ENCODE results near the gene MAP4K2.

MAP4K2 gene

DNA sequence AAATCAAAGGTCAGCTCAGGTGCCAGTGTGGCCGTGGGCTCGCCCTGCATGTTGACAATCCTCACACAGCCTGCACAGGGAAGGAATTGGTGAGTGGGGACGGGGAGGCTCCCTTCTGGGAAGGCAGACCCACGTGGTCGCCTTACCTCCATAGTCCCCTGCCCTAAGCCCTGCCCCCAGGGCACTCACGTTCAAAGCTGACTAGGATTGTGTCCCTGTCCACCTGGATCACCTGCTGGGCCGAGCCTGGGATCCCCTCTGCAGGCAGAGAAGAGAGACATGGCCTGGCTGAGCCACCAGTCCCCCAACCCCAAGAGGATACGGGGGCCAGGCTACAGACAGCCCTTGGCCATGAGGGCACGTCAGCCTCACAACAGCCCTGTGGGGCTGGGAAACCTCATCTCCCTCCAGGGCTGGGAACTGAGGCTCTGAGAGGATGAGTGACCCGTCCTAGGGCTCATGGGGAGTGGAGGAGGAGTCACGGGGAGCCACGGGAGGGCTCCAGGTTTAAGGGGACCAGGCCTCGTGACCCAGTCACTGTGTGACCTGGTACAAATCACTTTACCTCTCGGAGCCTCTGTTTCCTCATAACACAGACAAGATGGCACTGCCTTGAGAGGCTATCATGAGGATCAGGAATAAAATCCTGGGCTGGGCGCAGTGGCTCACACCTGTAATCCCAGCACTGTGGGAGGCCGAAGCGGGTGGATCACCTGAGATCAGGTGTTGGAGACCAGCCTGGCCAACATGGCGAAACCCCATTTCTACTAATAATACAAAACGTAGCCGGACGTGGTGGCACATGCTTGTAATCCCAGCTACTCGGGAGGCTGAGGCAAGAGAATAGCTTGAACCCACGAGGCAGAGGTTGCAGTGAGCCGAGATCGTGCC lies 12.6 kb downstream of the MAP4K2 start:
- DNase-seq = no peak

DNA sequence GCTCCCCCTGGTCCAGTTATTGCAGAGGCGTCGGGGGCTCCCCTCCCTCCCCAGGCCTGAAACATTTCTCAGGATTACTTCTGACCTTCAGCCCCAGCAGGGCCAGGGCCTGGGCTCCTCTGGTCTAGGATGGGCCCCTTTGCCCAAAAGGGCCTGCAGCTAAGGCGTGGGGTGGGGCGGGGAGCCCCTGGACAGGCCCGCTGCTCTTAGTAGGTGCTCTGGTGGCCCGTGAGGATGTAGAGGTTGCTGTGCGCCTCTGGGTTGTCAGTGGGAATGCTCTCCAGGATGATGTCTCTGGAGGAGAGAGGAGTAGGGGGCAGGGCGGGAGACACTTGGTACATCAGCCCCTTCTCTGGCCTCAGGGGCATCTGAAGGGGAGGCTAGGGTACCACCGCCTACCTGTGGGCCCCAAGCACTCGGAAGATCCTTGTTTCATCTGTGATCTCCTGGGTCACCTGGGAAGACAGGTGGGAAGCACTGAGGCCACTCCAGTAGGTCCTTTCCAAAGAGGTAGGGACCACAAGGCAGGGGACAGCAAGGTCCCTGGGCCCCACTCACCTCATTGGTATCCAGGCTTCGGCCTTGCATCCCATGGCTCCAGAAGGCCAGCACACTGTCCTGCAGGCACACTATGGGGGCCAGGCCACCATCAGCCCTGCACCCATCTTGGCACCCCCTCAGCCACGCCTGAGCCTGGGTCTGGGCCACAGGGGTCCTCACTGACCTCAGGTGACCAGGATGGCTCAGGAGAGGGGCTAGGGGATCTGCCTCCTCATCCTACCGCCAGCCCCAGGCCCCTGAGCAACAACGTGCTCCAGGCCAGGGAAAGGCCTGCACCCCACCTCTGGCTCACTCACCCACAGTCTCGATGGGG lies 13.4 kb downstream of the MAP4K2 start:
- no peak for DNase-seq

- DNase-seq = no peak
Observed at GRCh38 chr11:64788321-64789215, 14.4 kb downstream of the MAP4K2 start.

DNA sequence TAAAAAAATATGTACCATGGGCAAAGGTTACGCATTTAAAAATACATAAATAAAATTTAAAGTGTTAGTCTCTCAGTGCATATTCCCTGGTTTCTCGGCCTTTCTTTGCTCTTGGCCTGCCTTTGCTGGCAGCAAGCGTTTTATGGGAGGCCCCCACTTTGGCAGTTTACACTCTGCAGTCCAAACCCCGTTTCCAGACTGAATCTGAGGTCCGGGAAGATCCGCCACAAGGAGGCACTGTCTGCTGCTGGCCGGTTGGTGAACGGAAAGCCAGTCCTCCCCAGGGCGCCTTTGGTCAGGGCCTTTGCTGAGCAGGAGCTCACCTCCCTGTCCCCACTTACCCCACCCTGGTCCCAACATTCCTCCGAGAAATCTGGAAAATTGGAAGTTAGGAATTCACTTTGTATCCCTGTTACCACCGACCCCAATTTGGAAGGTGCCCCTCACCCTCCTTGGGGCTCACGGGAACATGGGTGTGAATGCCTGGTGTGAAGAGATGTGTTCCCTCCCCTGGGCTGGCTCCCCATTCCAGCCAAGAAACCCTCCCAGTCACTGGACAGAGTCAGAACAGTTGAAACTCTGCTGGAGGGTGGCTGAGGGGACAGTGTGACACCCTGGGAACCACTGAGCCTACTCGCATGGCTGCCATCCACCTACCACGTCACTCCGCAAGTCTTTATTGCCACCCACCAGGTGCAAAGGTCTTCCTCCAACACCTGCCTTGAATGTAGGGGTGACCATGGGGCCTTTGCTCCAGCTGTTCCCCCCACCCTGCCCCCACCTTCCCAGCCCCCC lies 15.3 kb downstream of the MAP4K2 start:
- peak; percentile 66 for DNase-seq

- DNase-seq = no peak
Observed at GRCh38 chr11:64786308-64786707, 16.7 kb downstream of the MAP4K2 start.

GRCh38 chr11:64784813-64785581 lies 18.0 kb downstream of the MAP4K2 start:
- no peak for DNase-seq

DNA sequence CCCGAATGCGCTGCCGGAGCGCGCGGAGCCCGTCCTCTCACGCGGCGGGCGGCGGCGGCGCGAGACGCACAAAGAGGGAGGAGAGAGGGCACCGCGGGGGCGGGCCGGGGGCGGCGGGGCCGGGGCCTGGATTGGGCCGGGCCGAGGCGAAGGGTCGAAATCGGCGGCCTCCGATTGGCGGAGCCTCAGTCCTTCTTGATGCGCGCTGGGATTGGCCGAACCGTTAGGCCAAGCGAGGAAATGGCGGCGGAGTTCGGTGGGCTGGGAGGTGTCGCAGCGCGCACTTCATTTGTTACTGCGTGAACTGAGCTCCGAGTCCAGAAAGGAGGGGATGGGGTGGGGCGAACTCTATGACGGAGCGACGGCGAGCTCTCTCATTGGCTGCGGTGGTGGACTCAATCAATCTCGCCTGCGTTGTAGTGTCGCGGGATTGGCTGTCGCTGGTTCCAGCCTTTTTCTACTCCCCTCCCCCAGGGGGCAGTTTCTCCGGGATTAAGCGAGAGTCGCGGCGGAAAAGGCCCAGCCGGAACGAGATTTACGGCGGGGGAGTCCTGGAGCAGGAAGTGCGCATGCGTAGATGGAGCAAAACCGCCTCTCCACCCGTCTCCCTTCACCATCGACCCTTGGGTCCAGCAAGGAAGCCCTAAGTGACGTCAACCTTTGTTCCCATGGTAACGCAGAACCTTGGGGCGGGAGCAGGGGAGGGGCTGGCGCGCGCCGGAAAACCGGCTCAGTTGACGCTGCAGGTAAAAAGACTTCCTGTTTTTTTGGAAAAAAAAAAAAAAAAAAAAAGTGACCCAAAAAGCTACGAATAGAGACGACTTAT lies 24.3 kb downstream of the MAP4K2 start, which contains the start of gene SF1:
SF1 (minus strand) TSS at position 70 of the 826 bp plus-strand sequence. CDS start 150 bp downstream, outside the sequence.
- peak; percentile 99 for DNase-seq

GRCh38 chr11:64778223-64778472 lies 24.9 kb downstream of the MAP4K2 start:
- DNase-seq = no peak

DNA sequence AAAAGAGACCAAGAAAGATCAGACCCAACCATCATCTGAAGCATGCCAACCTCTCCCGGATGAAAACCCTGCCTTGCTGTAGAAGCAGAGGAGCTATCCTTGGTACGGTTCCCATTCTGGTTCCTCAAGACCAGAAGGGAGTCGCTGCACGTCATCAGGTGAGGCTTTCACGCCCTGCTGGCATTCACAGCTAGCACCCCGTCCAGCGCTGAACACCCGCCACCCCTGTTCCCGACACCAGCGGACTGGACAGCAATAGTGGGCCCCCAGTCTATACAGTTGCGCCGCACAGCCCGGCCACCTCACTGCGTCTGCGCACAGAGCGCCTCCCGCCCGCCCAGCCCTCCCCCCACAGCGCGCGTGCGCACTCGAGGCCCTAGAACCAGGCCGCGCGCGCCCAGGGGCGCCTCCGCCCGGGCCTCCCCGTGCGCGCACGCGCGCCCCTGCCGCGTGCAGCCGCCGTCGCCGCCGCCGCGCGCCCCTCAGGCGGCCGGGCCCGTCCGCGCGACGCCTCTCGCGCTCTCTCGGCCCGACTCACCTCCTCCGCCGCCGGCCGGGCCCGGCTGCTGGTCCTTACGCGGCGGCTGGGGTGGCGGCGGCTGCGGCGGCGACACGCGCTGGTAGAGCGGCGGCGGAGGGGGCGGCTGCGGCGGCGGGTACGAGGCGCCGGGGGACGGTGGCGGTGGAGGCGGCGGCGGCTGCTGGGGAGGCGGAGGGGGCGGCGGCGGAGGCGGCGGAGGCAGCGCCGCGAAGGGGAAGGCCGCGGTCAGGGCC lies 25.4 kb downstream of the MAP4K2 start:
- peak; percentile 81 for DNase-seq

GRCh38 chr11:64776875-64777274 lies 26.1 kb downstream of the MAP4K2 start:
- no peak for DNase-seq

DNA sequence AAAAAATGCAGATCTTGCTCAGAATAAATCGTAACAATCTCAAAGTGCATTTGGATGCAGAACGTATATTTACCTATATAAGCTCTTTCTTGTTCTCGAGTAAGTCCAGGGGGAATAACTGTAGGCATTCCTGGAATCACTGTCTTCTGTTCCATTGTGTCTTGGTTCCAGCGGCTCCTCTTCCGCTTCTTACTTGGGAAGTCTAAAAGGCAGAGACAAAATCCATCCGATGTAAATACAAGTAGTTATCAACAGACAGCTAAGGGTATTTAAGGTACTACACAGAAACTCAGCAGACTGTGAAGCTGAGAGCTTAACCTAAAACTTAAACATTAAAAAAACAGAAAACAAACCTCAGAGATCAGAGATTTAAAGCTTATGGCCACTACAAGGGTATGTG lies 26.6 kb downstream of the MAP4K2 start:
- no peak for DNase-seq

DNA sequence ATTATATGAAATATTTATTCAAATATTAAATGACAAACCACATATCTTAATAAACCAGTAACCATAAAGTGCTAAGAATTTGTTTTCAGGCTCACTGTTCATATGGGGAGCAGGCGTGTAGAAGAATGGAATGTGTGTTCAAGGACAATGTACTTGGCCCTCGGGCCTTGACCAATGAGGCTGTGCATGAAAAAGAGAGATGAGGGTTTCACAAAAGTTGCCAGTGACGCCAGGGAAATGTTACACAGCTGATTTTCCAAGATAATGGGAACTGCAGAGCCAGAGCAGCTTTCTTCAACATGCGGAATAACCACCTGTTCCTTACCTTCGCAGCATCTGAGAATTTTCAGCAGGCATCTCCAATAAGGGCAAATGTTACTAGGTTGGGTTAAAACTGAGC lies 28.9 kb downstream of the MAP4K2 start:
- DNase-seq = no peak

DNA sequence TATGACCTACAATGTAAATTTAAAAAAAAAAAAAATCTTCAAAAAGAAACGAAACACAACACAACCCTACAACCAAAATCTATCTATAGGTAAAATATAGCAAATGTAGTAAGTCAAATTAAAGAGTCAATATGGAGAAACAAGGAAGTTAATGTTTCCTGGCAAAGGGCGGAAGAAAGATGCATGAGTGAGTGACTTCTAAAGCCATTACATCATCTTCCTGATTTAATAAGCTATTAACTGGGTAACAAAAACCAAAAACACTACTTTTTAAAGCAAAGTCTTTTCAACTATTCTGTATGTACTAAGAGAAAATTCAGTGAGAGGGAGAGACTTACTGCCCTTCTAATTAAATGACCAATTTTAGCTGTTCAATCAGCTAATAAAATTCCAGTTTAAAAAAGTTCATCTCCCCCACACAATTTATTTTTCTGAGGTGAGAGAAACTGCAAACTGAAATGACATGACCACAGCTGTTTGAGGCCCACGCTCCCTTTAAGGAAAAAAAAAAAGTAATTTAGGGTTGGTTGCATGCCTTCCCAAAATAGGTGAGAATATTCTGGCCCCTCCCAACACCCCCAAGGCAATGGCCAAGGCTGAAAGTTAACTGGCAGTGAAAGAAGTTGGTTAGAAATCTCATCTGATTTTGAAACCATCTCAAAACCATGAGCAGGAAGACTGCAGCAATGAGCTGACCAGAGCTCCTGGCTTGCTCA lies 30.6 kb downstream of the MAP4K2 start:
- no peak for DNase-seq

DNA sequence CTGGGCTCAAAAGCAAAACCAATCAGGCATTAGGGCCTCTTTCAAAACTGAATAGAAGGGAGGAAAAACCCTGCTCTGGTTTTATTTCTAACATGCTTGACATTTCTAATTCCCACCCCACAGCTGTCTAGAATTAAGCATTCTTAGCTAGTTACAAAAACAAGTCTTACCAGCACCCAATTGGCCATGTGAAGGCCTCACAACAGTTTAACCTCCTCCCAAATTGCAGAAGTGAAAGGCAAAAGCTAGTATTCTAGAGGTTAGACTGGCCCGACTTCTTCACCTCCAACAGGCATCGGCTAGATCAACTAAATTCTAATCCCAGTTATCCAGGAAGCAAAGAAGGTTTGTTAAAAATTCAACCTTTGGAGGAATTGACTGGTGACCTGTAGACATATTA lies 31.2 kb downstream of the MAP4K2 start:
- no peak for DNase-seq

DNA sequence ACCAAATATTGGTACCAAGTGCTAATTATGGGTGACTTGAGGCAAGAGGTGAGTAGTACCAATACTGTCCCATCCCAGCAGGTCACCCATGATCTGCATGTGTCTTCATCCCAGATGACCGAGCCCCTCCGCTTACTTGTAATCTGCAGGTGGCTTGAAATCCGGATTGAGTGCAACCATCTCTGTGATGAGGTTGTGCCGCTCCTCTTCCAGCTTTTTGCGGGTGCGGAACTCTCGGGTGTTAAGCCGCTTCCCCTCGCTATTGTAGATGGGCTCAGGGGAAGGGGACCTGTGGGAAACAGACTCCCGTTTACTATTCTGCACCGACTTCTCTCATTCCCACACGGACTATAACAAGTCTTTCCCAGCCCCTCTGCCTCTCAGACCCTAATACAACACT lies 32.9 kb downstream of the MAP4K2 start:
- no peak for DNase-seq

DNA sequence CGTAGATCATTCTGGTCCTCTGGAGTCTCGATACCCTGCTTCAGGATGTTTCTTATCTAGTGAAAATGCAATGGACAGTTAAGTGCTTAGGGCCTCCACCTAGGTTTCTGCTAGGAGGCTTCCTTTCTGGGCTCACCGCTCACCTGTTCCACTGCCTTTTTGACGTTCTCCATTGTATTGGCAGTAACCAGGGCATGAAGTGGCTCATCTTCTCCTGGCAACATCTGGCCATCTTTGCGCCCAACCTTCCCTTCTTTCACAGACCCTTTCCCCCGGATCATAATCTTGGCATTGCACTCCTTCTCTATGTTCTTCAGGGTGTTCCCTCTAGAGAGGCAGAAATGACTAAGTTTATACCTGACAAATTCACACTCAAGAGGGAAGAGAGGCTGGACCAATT lies 33.7 kb downstream of the MAP4K2 start:
- no peak for DNase-seq

DNA sequence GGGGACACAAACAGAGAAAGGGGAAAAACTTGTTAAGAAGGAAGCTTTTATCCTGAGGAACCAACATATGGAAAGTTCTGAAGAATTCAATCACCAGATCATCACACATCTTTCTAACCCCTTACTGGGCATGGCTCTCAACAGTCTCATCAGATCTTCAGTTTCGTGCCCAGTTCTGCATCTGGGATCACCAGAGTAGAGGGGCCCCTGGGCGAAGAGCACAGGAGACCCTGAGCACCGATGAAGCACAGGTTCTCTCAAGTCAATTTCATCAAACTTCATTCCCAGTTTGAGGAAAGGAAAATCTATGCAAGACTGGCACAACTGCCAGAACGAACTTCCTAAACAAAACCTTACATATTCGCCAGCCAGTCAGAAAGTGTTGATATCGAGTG lies 34.7 kb downstream of the MAP4K2 start:
- no peak for DNase-seq

DNA sequence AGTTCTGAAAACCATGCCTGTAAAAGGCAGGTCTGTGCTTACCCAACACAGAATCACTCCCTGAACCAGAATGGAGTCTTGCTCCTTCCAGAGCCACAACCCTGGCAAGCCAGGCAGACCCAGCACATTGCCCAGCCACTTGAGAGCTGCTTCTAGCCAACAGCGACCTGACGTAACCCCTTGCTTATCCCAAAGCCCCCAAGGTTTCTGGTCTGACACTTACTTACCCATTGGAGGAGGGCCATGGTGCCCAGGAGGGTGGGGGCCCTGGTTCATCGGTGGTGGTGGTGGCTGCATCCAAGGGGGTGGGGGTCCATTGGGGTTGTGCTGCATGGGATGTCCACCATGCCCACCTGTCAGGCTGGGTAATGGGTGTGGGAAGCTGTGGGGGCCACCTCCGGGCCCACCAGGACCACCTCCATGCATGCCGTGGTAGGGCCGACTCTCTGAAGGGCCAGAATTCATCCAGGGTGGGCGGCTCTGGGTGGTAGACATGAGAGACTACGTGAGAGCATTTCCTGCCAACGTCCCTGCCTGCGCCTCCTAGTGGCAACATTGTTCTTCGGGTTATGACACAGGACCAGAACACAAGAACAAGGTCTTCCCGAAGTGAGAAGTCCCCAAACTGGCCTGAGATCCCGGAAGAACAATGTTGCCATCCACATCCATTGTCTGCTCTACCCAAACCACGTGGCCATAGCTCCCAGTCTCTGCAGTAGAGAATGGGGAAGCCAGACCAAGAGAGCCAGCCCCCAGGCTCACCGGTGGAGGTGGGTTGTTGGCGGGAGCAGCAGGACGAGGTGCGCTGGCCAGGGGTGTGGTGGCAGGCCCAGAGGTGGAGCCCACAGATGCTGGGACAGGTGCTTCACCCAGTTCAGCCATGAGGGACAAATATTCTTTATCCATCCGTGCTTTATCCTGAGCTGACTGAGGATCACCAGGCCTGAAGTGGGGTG lies 35.4 kb downstream of the MAP4K2 start:
- peak; percentile 88 for DNase-seq

All from stimulated activated CD4-positive, alpha-beta T cell treated with anti-CD3 and anti-CD28 coated beads, Interleukin-4, amount 100 ng/mL, for 24 hours (primary cell).